OCI-LY3 (cell line): ENCODE data around the gene F2RL3.

Source experiments
- CTCF ChIP-seq: fragments of 200-600, 300-600 bp; sonication (generic); IDR thresholded peaks from 2 replicates; pipeline ENCODE4 v1.5.1; 2014; ENCODE audit warnings: antibody characterized with exemption, low read length, low read depth
- EZH2phosphoT487 ChIP-seq: fragments of 200-600 bp; shearing (Covaris generic); IDR thresholded peaks from 2 replicates; pipeline ENCODE4 v1.6.1; 2018; ENCODE audit warnings: antibody characterized with exemption, mixed run types, low read depth

- no peak for TF ChIP-seq CTCF
- TF ChIP-seq EZH2phosphoT487, result no peak
These were observed 35.7 kb upstream of the F2RL3 start for GRCh38 chr19:16853066-16853465.
